ENCODE measurements around the gene CCDC127.

CCDC127 gene

GRCh38 chr5:185095-186070 is 32.6 kb downstream of the CCDC127 start:
- H3K27me3 ChIP-seq (replicated peaks; ENCODE audit: control insufficient read depth, insufficient read depth, low read length) = no peaks in the 10 kb centered on the region; the same call in 1 of the 2 replicates
- H3K4me3 ChIP-seq (replicated peaks; ENCODE audit: low read depth, low read length) = no peak overlapping the region
- no peaks in the 10 kb centered on the region for H3K36me3 ChIP-seq (ENCODE audit: control insufficient read depth, insufficient read depth, low read length)
- no peak for TF ChIP-seq CTCF (IDR thresholded peaks at IDR 0.05; ENCODE audit: insufficient read depth, low read length, poor library complexity, severe bottlenecking)
- DNase-seq (ENCODE audit: extremely low read depth, insufficient read length) = no peak

- H3K4me3 ChIP-seq (replicated peaks; ENCODE audit: low read depth, low read length) = no peak overlapping the region
- H3K27me3 ChIP-seq (replicated peaks; ENCODE audit: control insufficient read depth, insufficient read depth, low read length) = no peaks in the 10 kb centered on the region; the same call in 1 of the 2 replicates
- no peak for TF ChIP-seq CTCF (IDR thresholded peaks at IDR 0.05; ENCODE audit: insufficient read depth, low read length, poor library complexity, severe bottlenecking)
- H3K36me3 ChIP-seq (ENCODE audit: control insufficient read depth, insufficient read depth, low read length) = no peaks in the 10 kb centered on the region
- no peak for DNase-seq (ENCODE audit: extremely low read depth, insufficient read length)
Observed at GRCh38 chr5:184471-184870, 33.5 kb downstream of the CCDC127 start.

- no peak for DNase-seq (ENCODE audit: extremely low read depth, insufficient read length)
- Histone ChIP-seq H3K27me3 (replicated peaks; ENCODE audit: control insufficient read depth, insufficient read depth, low read length) (no peaks in the 10 kb centered on the region; the same call in 1 of the 2 replicates), H3K36me3 (ENCODE audit: control insufficient read depth, insufficient read depth, low read length) (no peaks in the 10 kb centered on the region), H3K4me3 (replicated peaks; ENCODE audit: low read depth, low read length) (no peak overlapping the region)
- no peak for TF ChIP-seq CTCF (IDR thresholded peaks at IDR 0.05; ENCODE audit: insufficient read depth, low read length, poor library complexity, severe bottlenecking)
Observed at GRCh38 chr5:182126-182525, 35.8 kb downstream of the CCDC127 start.

GRCh38 chr5:181566-181965 is 36.4 kb downstream of the CCDC127 start:
- DNase-seq (ENCODE audit: extremely low read depth, insufficient read length) = no peak
- Histone ChIP-seq H3K36me3 (ENCODE audit: control insufficient read depth, insufficient read depth, low read length) (no peaks in the 10 kb centered on the region), H3K27me3 (replicated peaks; ENCODE audit: control insufficient read depth, insufficient read depth, low read length) (no peaks in the 10 kb centered on the region; the same call in 1 of the 2 replicates), H3K4me3 (replicated peaks; ENCODE audit: low read depth, low read length) (no peak overlapping the region)
- no peak for TF ChIP-seq CTCF (IDR thresholded peaks at IDR 0.05; ENCODE audit: insufficient read depth, low read length, poor library complexity, severe bottlenecking)

GRCh38 chr5:181160-181559 is 36.8 kb downstream of the CCDC127 start:
- DNase-seq (ENCODE audit: extremely low read depth, insufficient read length) = no peak
- no peak for TF ChIP-seq CTCF (IDR thresholded peaks at IDR 0.05; ENCODE audit: insufficient read depth, low read length, poor library complexity, severe bottlenecking)

More at GRCh38 chr5:181160-181559, 36.8 kb downstream of the CCDC127 start:
- Histone ChIP-seq H3K4me3 (replicated peaks; ENCODE audit: low read depth, low read length) (no peak overlapping the region), H3K27me3 (replicated peaks; ENCODE audit: control insufficient read depth, insufficient read depth, low read length) (no peaks in the 10 kb centered on the region; the same call in 1 of the 2 replicates), H3K36me3 (ENCODE audit: control insufficient read depth, insufficient read depth, low read length) (no peaks in the 10 kb centered on the region)

Data from GM06990 (cell line).